ENCODE measurements around the gene PARD3B.

GRCh38 chr2:204529795-204530463 is 15.3 kb upstream of the PARD3B start:
- no peak for TF ChIP-seq CTCF (IDR thresholded peaks at IDR 0.05; ENCODE audit: borderline replicate concordance, extremely low read depth, low read length, poor library complexity, severe bottlenecking)
- no peak for TF ChIP-seq EZH2 (IDR thresholded peaks at IDR 0.05; ENCODE audit: borderline replicate concordance, low read depth, low read length, severe bottlenecking)

All from DND-41 (cell line).